ENCODE data around the gene TP53. TPM values are rescaled to one million over a fixed set of nuclear protein-coding genes. Genes with fewer than 3 reads are reported as not detected.

Gene TP53
- polyA plus RNA-seq, 1 donor (not counting 4 experiments of a cell fraction or from before 2014, with no cell fraction given): 22.0 TPM

GRCh38 chr17:7702776-7703175 lies 15.5 kb upstream of the TP53 start:
- no peaks in the 10 kb centered on the region for H3K79me2 ChIP-seq (ENCODE audit: control insufficient read depth, insufficient read depth, low read length)
- no peak overlapping the region for H3K9ac ChIP-seq (ENCODE audit: control insufficient read depth, extremely low read depth, insufficient read depth, low read length)
- no peak overlapping the region for H3K4me2 ChIP-seq (ENCODE audit: control insufficient read depth, extremely low read depth, insufficient read depth, low read depth, low read length)
- peaks cover 20% of the 10 kb centered on the region for H3K4me1 ChIP-seq (ENCODE audit: control insufficient read depth, extremely low read depth, insufficient read depth, low read length)
- H3K36me3 ChIP-seq (ENCODE audit: control insufficient read depth in 2 of 2, extremely low read depth in 1 of 2, insufficient read depth in 2 of 2, low read length in 2 of 2): peaks cover 12 to 16% of the 10 kb centered on the region in 2 experiments
- peaks cover 22% of the 10 kb centered on the region for H3K27me3 ChIP-seq (ENCODE audit: control insufficient read depth, extremely low read depth, insufficient read depth, low read length)
- dilution Hi-C loops (cut with MboI; ENCODE audit: extremely low pct_ligation_motif_present, low sequenced_read_pairs): no loop called here
- H3K9me1 ChIP-seq (ENCODE audit: control insufficient read depth, extremely low read depth, insufficient read depth, low read length): no peaks in the 10 kb centered on the region
- no peak for TF ChIP-seq EZH2 (IDR thresholded peaks at IDR 0.05; ENCODE audit: low read length)
- TF ChIP-seq CTCF (optimal IDR thresholded peaks at IDR 0.05 in 1 of 3, IDR thresholded peaks at IDR 0.05 in 1 of 3, conservative IDR thresholded peaks at IDR 0.05 in 1 of 3; ENCODE audit: extremely low read depth in 1 of 3, insufficient read depth in 2 of 3, low read length in 3 of 3): no peak
- no peak overlapping the region for H3K4me3 ChIP-seq (ENCODE audit: control insufficient read depth in 2 of 3, extremely low read depth in 1 of 3, insufficient read depth in 2 of 3, low read depth in 1 of 3, low read length in 3 of 3)
- H3K27ac ChIP-seq (ENCODE audit: control insufficient read depth, insufficient read depth, low read length): no peak overlapping the region
- FAIRE-seq: no peak
- no peaks in the 10 kb centered on the region for H3K9me3 ChIP-seq (ENCODE audit: control insufficient read depth, low read depth, low read length)
- H4K20me1 ChIP-seq (ENCODE audit: control insufficient read depth, extremely low read depth, insufficient read depth, low read length): no peaks in the 10 kb centered on the region
- no peak overlapping the region for H2AFZ ChIP-seq (ENCODE audit: control insufficient read depth, low read length)
- no peak for DNase-seq (ENCODE audit: low read depth, low spot score)

- H3K4me3 ChIP-seq (ENCODE audit: control insufficient read depth in 2 of 3, extremely low read depth in 1 of 3, insufficient read depth in 2 of 3, low read depth in 1 of 3, low read length in 3 of 3): no peak overlapping the region
- H3K9ac ChIP-seq (ENCODE audit: control insufficient read depth, extremely low read depth, insufficient read depth, low read length): no peak overlapping the region
- TF ChIP-seq CTCF (optimal IDR thresholded peaks at IDR 0.05 in 1 of 3, IDR thresholded peaks at IDR 0.05 in 1 of 3, conservative IDR thresholded peaks at IDR 0.05 in 1 of 3; ENCODE audit: extremely low read depth in 1 of 3, insufficient read depth in 2 of 3, low read length in 3 of 3) (no peak), EZH2 (IDR thresholded peaks at IDR 0.05; ENCODE audit: low read length) (no peak)
- H3K4me2 ChIP-seq (ENCODE audit: control insufficient read depth, extremely low read depth, insufficient read depth, low read depth, low read length): no peak overlapping the region
- DNase-seq (ENCODE audit: low read depth, low spot score) (no peak), FAIRE-seq (no peak)
- no peaks in the 10 kb centered on the region for H4K20me1 ChIP-seq (ENCODE audit: control insufficient read depth, extremely low read depth, insufficient read depth, low read length)
- H3K9me1 ChIP-seq (ENCODE audit: control insufficient read depth, extremely low read depth, insufficient read depth, low read length): no peaks in the 10 kb centered on the region
- no peak overlapping the region for H3K27ac ChIP-seq (ENCODE audit: control insufficient read depth, insufficient read depth, low read length)
- H3K79me2 ChIP-seq (ENCODE audit: control insufficient read depth, insufficient read depth, low read length): no peaks in the 10 kb centered on the region
- peaks cover 20% of the 10 kb centered on the region for H3K4me1 ChIP-seq (ENCODE audit: control insufficient read depth, extremely low read depth, insufficient read depth, low read length)
- peaks cover 14 to 16% of the 10 kb centered on the region in 2 experiments for H3K36me3 ChIP-seq (ENCODE audit: control insufficient read depth in 2 of 2, extremely low read depth in 1 of 2, insufficient read depth in 2 of 2, low read length in 2 of 2)
- no peaks in the 10 kb centered on the region for H3K9me3 ChIP-seq (ENCODE audit: control insufficient read depth, low read depth, low read length)
- H3K27me3 ChIP-seq (ENCODE audit: control insufficient read depth, extremely low read depth, insufficient read depth, low read length): peaks cover 14% of the 10 kb centered on the region
- H2AFZ ChIP-seq (ENCODE audit: control insufficient read depth, low read length): no peak overlapping the region
- dilution Hi-C loops (cut with MboI; ENCODE audit: extremely low pct_ligation_motif_present, low sequenced_read_pairs): no loop called here
Measured at GRCh38 chr17:7701681-7702080, 14.4 kb upstream of the TP53 start.
